Gastrocnemius medialis (tissue), 4 donors: Measurements from ENCODE around the gene MYO1E.

ENCODE experiments used
- CTCF ChIP-seq, 5 experiments: fragments of 450-650 bp in 3 of 5; fragments of 200-600 bp in 2 of 5; sonication (generic) in 2 of 5; IDR thresholded peaks in 4 of 5; conservative IDR thresholded peaks in 1 of 5; 1 replicate in 4 of 5; 2 replicates in 1 of 5; pipeline ENCODE4 v1.5.1; 2016 to 2019; ENCODE audit warnings: antibody characterized with exemption in 5 of 5, mild to moderate bottlenecking in 3 of 5, moderate library complexity in 3 of 5
- POLR2A ChIP-seq, 2 donors: fragments of 450-650 bp; IDR thresholded peaks; one replicate each; pipeline ENCODE4 v1.6.1; 2017; ENCODE audit warnings: antibody characterized with exemption in 2 of 2, mild to moderate bottlenecking in 2 of 2, moderate library complexity in 2 of 2

DNA sequence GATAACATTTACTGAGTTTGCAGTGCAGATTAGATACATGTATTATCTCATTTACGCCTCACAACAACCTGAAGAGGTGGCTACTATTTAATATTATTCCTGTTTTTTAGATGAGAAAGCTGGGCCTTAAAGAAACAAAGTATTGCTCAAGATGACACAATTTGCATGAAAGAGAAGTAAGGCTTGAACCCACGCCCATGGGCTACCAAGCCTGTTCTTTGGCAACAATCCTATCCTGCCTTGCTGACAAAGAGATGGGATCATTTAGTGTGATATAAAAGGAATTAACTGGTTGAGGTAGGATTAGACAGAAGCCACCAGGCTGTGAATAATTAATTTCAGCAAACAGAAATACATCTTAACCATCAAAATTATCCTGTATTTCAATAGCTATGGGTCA is 175.2 kb downstream of the MYO1E start:
- TF ChIP-seq POLR2A (IDR thresholded peaks at IDR 0.05) (no peak), CTCF (IDR thresholded peaks at IDR 0.05 in 4 of 5, conservative IDR thresholded peaks at IDR 0.05 in 1 of 5) (no peak)
